ENCODE data around the gene DGKG.

- TF ChIP-seq CTCF (IDR thresholded peaks at IDR 0.05) (no peak), POLR2A (IDR thresholded peaks at IDR 0.05) (no peak)
Measured at GRCh38 chr3:186251948-186252619, 110.0 kb downstream of the DGKG start.

Data from testis (tissue), 2 donors.